Skeletal muscle tissue (tissue), 4 donors: ENCODE results near the gene CDC14B. TPM values are rescaled to one million over a fixed set of nuclear protein-coding genes. Genes with fewer than 3 reads are reported as not detected.

ENCODE experiments used
- H3K27ac ChIP-seq: one replicate; pipeline ENCODE4 v1.7.0; 2013; ENCODE audit warnings: mild to moderate bottlenecking, low read depth, low read length, inconsistent platforms
- H3K27me3 ChIP-seq, 3 donors: one replicate each; pipeline ENCODE4 v1.7.0; 2013; ENCODE audit warnings: low read length in 3 of 3; ENCODE audit not compliant: control insufficient read depth in 3 of 3, insufficient read depth in 3 of 3
- H3K36me3 ChIP-seq, 3 donors: one replicate each; pipeline ENCODE4 v1.7.0; 2013; ENCODE audit warnings: low read length in 3 of 3; ENCODE audit not compliant: control insufficient read depth in 3 of 3, insufficient read depth in 3 of 3
- H3K4me1 ChIP-seq, 3 donors: one replicate each; pipeline ENCODE4 v1.7.0; 2013; ENCODE audit warnings: low read length in 3 of 3, mild to moderate bottlenecking in 3 of 3; ENCODE audit not compliant: control insufficient read depth in 3 of 3, insufficient read depth in 3 of 3
- H3K4me3 ChIP-seq, 3 donors: one replicate each; pipeline ENCODE4 v1.7.0; 2013; ENCODE audit warnings: low read length in 3 of 3
- H3K9ac ChIP-seq, 3 donors: one replicate each; pipeline ENCODE4 v1.7.0; 2013; ENCODE audit warnings: low read length in 3 of 3, mild to moderate bottlenecking in 3 of 3, moderate library complexity in 2 of 3, low read depth in 1 of 3
- H3K9me3 ChIP-seq, 3 donors: one replicate each; pipeline ENCODE4 v1.7.0; 2013; ENCODE audit warnings: low read length in 3 of 3; ENCODE audit not compliant: control insufficient read depth in 3 of 3
- total RNA-seq: library from RNA; depleted of rRNA; stranded (reverse); fragments of >200 nt; gene quantifications from one replicate; pipeline ENCODE4 v1.2.3, GENCODE V29; 2014
- donor health status: Osteomylitis.

CDC14B gene
- total RNA-seq, 1 donor from 2014 or later, result 45.9 TPM

DNA sequence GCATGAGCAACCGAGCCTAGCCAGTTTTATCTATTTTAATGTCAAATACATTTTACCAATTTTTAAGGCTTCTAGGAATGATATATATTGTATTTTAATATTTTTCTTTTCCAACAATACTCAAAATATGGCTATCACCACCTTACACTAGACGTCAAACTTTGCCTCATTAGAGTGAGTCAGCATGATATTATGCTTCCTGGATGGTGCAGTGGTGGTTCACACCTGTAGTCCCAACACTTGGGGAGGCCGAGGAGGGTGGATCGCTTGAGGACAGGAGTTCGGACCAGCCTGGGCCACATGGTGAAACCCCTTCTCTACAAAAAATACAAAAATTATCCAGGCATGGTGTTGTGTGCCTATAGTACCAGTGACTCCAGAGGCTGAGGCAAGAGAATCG, 7.3 kb upstream of the CDC14B start:
- Histone ChIP-seq H3K36me3 (no peaks in the 10 kb centered on the region), H3K4me1 (no peaks in the 10 kb centered on the region), H3K9me3 (no peaks in the 10 kb centered on the region), H3K27me3 (peaks cover 0 to 6% (median 5%) of the 10 kb centered on the region in 3 donors), H3K9ac (no peak overlapping the region), H3K4me3 (no peak overlapping the region), H3K27ac (no peak overlapping the region)

DNA sequence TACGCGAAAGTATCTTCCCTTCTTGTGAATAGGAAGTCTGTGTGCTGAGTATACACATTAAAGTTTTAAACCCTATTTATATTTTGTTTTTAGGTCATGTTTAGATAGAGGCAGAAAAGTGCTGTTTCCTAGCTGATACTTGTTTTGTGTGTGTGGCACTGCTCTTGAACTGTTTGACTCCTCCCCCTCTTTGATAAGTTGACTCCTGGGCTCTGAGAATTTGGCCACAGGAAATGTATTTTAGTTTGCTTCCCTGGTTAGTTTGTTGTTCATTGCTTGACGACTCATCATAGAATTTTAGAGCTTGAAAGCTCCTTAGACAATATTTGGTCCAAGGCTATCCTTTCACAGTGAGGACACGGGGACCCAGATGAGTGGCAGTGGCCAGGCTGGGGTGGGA, 2.0 kb upstream of the CDC14B start:
- Histone ChIP-seq H3K4me1 (peaks cover 6 to 16% (median 11%) of the 10 kb centered on the region in 3 donors), H3K27ac (no peak overlapping the region), H3K9me3 (no peaks in the 10 kb centered on the region), H3K27me3 (no peaks in the 10 kb centered on the region), H3K9ac (no peak overlapping the region), H3K36me3 (no peaks in the 10 kb centered on the region), H3K4me3 (no peak overlapping the region)

DNA sequence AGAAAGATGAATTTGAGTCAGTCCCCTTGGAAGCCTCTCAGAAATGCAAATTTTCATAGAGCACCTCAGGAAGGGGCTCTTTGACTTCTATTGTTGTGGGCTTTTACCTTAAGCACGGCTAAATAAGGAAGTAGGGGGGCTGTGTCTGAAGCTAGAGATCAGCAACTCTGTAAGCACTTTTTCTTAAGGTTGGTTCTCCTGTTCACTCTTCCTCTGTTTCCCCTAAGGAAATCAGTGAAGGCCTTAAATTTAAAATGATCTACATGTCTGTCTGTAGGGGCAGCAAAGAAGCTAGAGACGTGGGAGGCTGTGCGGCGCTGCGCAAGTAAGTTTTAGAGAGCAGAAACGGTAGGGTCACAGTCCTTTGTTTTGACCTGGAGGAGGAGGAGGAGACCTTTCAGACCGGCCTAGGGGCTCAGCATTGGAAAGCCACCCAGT, 1.2 kb upstream of the CDC14B start:
- H3K27ac ChIP-seq, result no peak overlapping the region
- no peaks in the 10 kb centered on the region for H3K9me3 ChIP-seq
- H3K27me3 ChIP-seq, result no peaks in the 10 kb centered on the region
- no peak overlapping the region for H3K4me3 ChIP-seq
- no peaks in the 10 kb centered on the region for H3K36me3 ChIP-seq
- H3K4me1 ChIP-seq, result peaks cover 6 to 16% (median 11%) of the 10 kb centered on the region in 3 donors
- H3K9ac ChIP-seq, result no peak overlapping the region

DNA sequence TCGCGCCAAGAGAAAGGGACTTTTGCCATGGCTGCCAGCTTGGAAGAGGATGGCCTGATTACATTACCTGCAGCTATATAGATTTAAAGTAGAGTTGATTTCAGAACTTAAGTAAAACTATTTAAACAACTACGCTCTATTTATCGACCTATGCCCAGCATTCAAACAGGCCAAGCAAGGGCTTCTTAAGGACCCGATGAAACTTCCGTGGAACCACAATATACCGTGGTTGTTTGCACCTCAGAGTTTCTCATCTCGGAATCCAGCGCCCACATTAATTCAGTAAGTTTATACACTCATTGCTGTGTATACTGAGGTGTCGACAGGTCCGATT, 505 bp upstream of the CDC14B start:
- no peak overlapping the region for H3K9ac ChIP-seq
- no peaks in the 10 kb centered on the region for H3K36me3 ChIP-seq
- H3K27me3 ChIP-seq, result no peaks in the 10 kb centered on the region
- H3K4me1 ChIP-seq, result peaks cover 6 to 16% (median 11%) of the 10 kb centered on the region in 3 donors
- H3K27ac ChIP-seq, result no peak overlapping the region
- H3K4me3 ChIP-seq, result peak overlapping the region in 2 of 3 donors; percentile 48 to 67
- no peaks in the 10 kb centered on the region for H3K9me3 ChIP-seq

DNA sequence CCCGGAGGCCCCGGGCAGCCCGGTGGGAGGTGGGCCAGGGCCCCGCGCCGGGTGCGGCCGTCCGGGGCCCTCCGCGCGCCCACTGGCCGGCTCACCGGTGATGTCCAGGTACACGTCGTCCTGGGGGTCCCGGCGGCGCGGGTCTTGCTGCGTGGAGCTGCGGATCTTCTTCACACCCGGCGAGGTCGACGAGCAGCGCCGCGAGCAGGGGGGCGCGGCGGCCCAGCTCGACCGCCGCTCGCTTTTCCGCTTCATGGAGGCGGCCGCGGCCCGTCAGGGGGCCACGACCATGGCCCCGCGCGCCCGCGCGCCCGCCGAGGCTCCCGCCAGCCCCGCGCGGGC, 548 bp downstream of the CDC14B start:
- Histone ChIP-seq H3K4me3 (peak overlapping the region in 2 of 3 donors; percentile 64 to 68), H3K36me3 (no peaks in the 10 kb centered on the region), H3K4me1 (peaks cover 6 to 16% (median 11%) of the 10 kb centered on the region in 3 donors), H3K9ac (peak overlapping the region in 1 of 3 donors; percentile 77), H3K9me3 (no peaks in the 10 kb centered on the region), H3K27ac (peak overlapping the region; percentile 88), H3K27me3 (no peaks in the 10 kb centered on the region)

DNA sequence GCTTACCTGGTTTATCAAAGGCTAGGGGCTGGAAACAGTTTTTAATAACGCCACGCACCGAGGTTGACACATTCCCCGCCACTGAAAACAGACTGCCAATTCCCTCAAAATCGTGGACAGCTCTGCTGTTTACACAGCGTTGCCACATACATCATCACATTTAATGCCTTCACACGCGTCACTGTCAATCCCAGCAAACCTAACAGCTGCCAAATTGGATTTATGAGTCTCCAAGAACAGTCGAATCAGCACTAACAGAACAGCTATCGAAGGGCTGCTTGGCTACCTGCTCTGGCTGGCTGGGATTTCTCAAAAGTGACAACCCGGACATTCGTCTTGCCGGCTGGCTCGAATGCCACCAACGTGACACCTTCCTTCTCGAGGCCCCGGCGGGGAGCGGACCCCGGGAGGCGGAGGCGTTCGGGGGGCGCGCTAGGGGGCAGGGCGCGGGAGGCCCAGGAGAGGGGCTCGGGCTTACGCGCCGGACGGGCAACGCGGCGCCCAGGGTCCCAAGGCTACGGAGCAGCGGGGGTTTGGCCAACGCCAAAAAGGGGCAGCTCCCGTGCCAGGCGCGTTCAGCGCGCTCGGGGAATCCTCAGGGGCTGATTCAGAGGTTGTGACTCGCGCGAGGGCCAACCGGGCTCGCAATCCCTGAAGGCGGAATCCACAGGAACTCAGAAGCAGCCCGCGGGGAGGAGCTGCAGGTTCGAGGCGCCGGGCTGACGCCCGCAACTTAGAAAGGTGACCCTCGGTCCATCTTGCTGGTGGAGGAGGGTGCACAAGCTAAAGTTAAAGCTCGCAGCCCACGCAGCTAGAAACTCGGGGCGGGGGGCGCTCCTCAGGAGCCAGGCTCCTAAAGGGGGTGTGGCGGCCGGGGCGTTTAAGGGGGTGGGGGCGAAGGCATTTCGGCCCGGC, 1.2 kb downstream of the CDC14B start:
- no peaks in the 10 kb centered on the region for H3K36me3 ChIP-seq
- H3K27ac ChIP-seq, result peak overlapping the region; percentile 88
- H3K4me1 ChIP-seq, result peaks cover 6 to 16% (median 11%) of the 10 kb centered on the region in 3 donors
- H3K27me3 ChIP-seq, result no peaks in the 10 kb centered on the region
- peak overlapping the region; percentile 64 to 68 (median 65) for H3K4me3 ChIP-seq
- H3K9ac ChIP-seq, result peak overlapping the region; percentile 43 to 77 (median 69)
- no peaks in the 10 kb centered on the region for H3K9me3 ChIP-seq

DNA sequence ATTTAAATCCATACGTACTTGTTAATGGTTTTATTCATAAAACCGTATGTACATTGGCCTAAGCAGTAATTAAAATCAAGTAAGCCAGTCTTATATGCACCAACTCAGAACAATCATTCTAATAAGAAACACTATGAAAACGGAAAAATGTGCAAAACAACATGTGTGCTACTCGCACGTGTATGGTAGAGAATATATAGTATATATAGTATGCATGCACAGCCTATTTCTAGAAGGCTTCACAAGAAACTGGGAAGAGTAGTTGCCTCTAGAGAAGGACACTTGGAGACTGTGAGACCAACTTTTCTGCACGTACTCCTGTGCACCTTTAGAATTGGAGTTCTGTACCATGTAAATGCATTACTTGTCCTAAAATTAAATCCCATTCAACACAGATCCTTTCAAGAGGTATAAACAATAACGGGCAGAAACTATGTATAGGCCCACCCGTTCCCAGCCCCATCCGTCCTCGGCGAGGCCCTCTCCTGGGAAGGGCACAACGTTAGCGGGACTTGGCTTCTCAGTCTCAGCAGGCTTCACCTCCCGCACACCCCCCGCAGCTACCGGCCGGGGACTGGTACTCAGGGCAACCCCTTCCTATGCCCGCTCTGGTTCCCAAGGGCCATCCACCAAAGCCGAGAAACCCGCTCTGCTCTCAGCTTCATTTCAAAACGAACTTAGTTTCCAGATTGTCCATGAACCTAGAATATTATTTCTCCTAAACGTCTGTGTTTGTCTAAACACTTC, 2.0 kb downstream of the CDC14B start:
- no peaks in the 10 kb centered on the region for H3K27me3 ChIP-seq
- H3K4me1 ChIP-seq, result peaks cover 7 to 21% (median 11%) of the 10 kb centered on the region in 3 donors
- H3K9ac ChIP-seq, result peak overlapping the region in 2 of 3 donors; percentile 69 to 77
- H3K36me3 ChIP-seq, result no peaks in the 10 kb centered on the region
- peak overlapping the region; percentile 88 for H3K27ac ChIP-seq
- H3K9me3 ChIP-seq, result no peaks in the 10 kb centered on the region
- H3K4me3 ChIP-seq, result peak overlapping the region; percentile 64 to 68 (median 65)

DNA sequence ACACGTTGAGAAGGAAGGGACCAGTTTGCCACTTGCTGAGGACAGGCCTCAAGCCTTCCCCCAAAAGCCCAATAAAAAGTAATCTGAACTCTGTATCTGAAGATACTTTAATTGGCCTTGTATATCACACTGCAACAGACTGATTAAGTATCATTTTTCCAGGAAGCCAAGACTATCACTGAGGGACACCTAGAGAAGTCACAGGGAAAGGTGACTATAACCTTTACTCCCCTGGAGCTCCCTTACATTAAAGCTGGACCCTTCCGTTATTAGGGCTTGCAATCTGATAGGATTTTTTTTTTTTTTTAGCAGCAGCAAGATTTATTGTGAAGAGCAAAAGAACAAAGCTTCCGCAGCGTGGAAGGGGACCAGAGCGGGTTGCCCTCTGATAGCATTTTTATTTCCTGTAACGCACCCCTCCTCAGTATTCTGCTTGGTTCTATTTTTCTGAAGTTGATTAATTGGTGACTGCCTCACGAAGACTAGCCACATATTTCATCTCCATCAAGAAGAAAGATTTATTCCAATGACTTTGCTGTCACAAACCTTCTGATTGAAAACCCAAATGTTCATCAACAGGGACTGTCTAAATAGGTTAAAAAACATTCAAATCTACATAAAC, 2.7 kb downstream of the CDC14B start:
- no peaks in the 10 kb centered on the region for H3K9me3 ChIP-seq
- no peak overlapping the region for H3K9ac ChIP-seq
- H3K4me3 ChIP-seq, result no peak overlapping the region
- H3K4me1 ChIP-seq, result peaks cover 14 to 28% (median 16%) of the 10 kb centered on the region in 3 donors
- no peaks in the 10 kb centered on the region for H3K27me3 ChIP-seq
- H3K36me3 ChIP-seq, result no peaks in the 10 kb centered on the region
- H3K27ac ChIP-seq, result no peak overlapping the region

DNA sequence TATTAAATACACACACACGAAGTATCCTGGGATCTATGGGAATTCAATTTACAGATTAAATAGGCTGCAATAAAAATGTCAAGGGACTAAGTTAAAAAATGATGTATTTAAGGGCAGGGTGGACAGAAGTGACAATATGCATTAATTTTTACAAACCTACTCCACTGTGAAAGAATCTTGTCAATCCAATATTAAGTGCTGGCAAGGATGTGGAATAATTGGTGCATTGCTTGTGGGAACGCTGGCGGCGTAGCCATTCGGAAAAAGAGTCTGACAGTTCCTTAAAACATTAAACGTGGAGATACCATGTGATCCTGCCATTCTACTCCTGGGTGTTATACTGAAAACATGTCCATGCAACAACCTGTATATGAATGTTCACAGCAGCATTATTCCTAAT, 4.2 kb downstream of the CDC14B start:
- no peaks in the 10 kb centered on the region for H3K9me3 ChIP-seq
- H3K27ac ChIP-seq, result no peak overlapping the region
- no peak overlapping the region for H3K4me3 ChIP-seq
- peaks cover 16 to 30% (median 16%) of the 10 kb centered on the region in 3 donors for H3K4me1 ChIP-seq
- no peak overlapping the region for H3K9ac ChIP-seq
- no peaks in the 10 kb centered on the region for H3K36me3 ChIP-seq
- no peaks in the 10 kb centered on the region for H3K27me3 ChIP-seq
